Endothelial cell of umbilical vein (primary cell): ENCODE data around the gene CEP162.

Experiments
- CTCF ChIP-seq, 2 donors: IDR thresholded peaks; 1 replicate in 1 of 2; 2 replicates in 1 of 2; pipeline ENCODE4 v1.5.1; 2011; ENCODE audit warnings: low read length in 2 of 2, mild to moderate bottlenecking in 2 of 2, moderate library complexity in 2 of 2, control low read depth in 1 of 2, inconsistent platforms in 1 of 2, low read depth in 1 of 2; ENCODE audit not compliant: insufficient read depth in 1 of 2; ENCODE audit errors: extremely low read depth in 1 of 2
- EZH2 ChIP-seq: IDR thresholded peaks from 2 replicates; pipeline ENCODE4 v1.6.1; 2012; ENCODE audit warnings: borderline replicate concordance, low read depth, mild to moderate bottlenecking, moderate library complexity, low read length, inconsistent platforms; ENCODE audit not compliant: severe bottlenecking
- FOS ChIP-seq: IDR thresholded peaks from 2 replicates; pipeline ENCODE4 v1.6.1; 2011; ENCODE audit warnings: mild to moderate bottlenecking, low read length, moderate library complexity, borderline replicate concordance; ENCODE audit not compliant: insufficient read depth
- POLR2A ChIP-seq: IDR thresholded peaks from 2 replicates; pipeline ENCODE4 v1.6.1; 2012; ENCODE audit warnings: low read depth, mild to moderate bottlenecking, control low read depth, low read length
- POLR2AphosphoS5 ChIP-seq: IDR thresholded peaks from 2 replicates; pipeline ENCODE4 v1.6.1; 2012; ENCODE audit warnings: low read depth, mild to moderate bottlenecking, control low read depth, low read length, moderate library complexity; ENCODE audit not compliant: insufficient read depth
- TF ChIP-seq, protein P1 (sequence below): IDR thresholded peaks from 2 replicates; pipeline ENCODE4 v1.6.1; 2011; ENCODE audit not compliant: insufficient read depth, insufficient read length

DNA sequence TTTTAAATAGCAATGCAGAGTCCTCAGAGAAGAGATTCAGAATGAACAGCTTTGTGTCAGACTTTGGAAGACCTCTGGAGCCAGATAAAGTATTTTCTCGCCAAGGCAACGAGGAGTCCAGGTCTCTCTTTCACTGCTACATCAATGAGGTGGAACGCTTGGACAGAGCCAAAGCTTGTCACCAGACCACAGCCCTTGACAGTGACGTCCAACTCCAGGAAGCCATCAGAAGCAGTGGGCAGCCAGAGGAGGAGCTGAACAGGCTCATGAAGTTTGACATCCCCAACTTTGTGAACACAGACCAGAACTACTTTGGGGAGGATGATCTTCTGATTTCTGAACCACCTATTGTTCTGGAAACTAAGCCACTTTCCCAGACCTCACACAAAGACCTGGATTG is 138.4 kb downstream of the CEP162 start:
- no peak for TF ChIP-seq CTCF (IDR thresholded peaks at IDR 0.05; ENCODE audit: extremely low read depth in 1 of 2, insufficient read depth in 1 of 2, low read depth in 1 of 2, low read length in 2 of 2)
- TF ChIP-seq EZH2 = no peak
- no peak for TF ChIP-seq POLR2A
- no peak for TF ChIP-seq FOS
- TF ChIP-seq, protein P1, sequence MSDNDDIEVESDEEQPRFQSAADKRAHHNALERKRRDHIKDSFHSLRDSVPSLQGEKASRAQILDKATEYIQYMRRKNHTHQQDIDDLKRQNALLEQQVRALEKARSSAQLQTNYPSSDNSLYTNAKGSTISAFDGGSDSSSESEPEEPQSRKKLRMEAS = no peak
- TF ChIP-seq POLR2AphosphoS5 = no peak
